OCI-LY1 (cell line): ENCODE measurements around the gene NGFR.

Experiments
- EZH2 ChIP-seq: fragments of 200-600 bp; sonication (generic), shearing (Covaris generic); IDR thresholded peaks from 2 replicates; pipeline ENCODE4 v1.8.0; 2017; ENCODE audit warnings: borderline replicate concordance, mixed run types, mild to moderate bottlenecking, antibody characterized with exemption, low read length, moderate library complexity, mixed read lengths
- TF ChIP-seq, protein P1 (sequence below): fragments of 200-600 bp; sonication (generic), shearing (Covaris generic); IDR thresholded peaks from 2 replicates; pipeline ENCODE4 v1.5.1; 2017; ENCODE audit warnings: mild to moderate bottlenecking, antibody characterized with exemption, low read length, moderate library complexity, mixed read lengths

DNA sequence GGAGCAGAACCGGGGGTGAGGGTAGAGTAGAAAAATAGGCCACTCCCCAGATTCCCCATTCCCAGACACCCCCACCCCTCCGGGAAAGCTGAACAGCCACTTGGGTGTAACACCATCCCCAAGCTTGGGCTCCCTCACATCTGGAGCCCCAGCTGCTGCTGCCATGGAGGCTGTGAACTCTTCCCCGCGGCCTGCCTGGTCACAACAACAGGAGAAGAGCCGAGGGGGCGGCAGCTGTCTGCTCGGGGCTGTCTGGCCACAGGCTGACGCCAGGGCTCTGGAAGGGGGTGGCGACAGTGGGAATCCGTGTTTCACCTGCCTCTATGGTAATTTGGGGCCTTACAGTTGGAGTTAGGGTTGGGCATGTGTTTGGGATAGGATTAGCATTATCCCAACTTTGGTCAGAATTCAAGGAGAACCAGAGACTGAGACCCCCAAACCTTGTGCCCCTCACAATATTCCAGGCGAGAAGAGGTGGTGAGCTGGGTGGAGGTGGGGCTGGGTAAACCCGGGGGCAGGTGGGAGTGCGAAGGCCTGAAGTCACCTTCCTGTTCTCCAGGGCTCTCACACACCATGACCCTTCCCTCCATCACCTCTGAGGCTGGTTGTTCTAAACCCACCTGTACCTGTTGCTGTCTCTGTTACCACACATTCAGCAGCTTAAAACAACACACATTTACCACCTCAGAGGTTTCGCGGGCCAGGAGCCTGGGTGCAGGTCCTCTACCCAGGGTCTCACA is 50.9 kb downstream of the NGFR start:
- TF ChIP-seq, protein P1, sequence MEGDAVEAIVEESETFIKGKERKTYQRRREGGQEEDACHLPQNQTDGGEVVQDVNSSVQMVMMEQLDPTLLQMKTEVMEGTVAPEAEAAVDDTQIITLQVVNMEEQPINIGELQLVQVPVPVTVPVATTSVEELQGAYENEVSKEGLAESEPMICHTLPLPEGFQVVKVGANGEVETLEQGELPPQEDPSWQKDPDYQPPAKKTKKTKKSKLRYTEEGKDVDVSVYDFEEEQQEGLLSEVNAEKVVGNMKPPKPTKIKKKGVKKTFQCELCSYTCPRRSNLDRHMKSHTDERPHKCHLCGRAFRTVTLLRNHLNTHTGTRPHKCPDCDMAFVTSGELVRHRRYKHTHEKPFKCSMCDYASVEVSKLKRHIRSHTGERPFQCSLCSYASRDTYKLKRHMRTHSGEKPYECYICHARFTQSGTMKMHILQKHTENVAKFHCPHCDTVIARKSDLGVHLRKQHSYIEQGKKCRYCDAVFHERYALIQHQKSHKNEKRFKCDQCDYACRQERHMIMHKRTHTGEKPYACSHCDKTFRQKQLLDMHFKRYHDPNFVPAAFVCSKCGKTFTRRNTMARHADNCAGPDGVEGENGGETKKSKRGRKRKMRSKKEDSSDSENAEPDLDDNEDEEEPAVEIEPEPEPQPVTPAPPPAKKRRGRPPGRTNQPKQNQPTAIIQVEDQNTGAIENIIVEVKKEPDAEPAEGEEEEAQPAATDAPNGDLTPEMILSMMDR, result no peak
- no peak for TF ChIP-seq EZH2
